NCI-H345 treated with DMSO at 0.1 percent for 48 hours (cell line): Measurements from ENCODE around the gene ASIC4.
A peak's percentile ranks its signal among the peaks of the same experiment; 100 is the strongest.

Experiments
- DNase-seq: peaks from one replicate; lab custom pipeline; 2025; ENCODE audit not compliant: unreplicated experiment; lab: John Stamatoyannopoulos, UW

ASIC4 gene

GRCh38 chr2:219566640-219567039 is 52.4 kb downstream of the ASIC4 start:
- no peak for DNase-seq

- no peak for DNase-seq
These were observed 52.8 kb downstream of the ASIC4 start for GRCh38 chr2:219567131-219567530.

GRCh38 chr2:219567791-219568361 is 53.6 kb downstream of the ASIC4 start:
- no peak for DNase-seq

- no peak for DNase-seq
These were observed 54.8 kb downstream of the ASIC4 start for GRCh38 chr2:219569041-219569440.

- no peak for DNase-seq
These were observed 55.4 kb downstream of the ASIC4 start for GRCh38 chr2:219569635-219570034.

GRCh38 chr2:219570194-219570923 is 56.1 kb downstream of the ASIC4 start:
- no peak for DNase-seq

- no peak for DNase-seq
These were observed 56.6 kb downstream of the ASIC4 start for GRCh38 chr2:219570924-219571310.

- DNase-seq: peak; percentile 56
These were observed 57.3 kb downstream of the ASIC4 start, which contains the start of gene OBSL1 for GRCh38 chr2:219571311-219572236. TSS of gene OBSL1 (minus strand) at chr2:219571539. CDS start at chr2:219571232, 307 bp downstream.

- DNase-seq: no peak
These were observed 58.1 kb downstream of the ASIC4 start, which contains the start of gene INHA for GRCh38 chr2:219572237-219573001. TSS of gene INHA (plus strand) at chr2:219572310. CDS start at chr2:219572375, 65 bp downstream.

- peak; percentile 100 for DNase-seq
These were observed 58.9 kb downstream of the ASIC4 start for GRCh38 chr2:219573166-219573565.

GRCh38 chr2:219574484-219575311 is 60.4 kb downstream of the ASIC4 start:
- no peak for DNase-seq

GRCh38 chr2:219575566-219576504 is 61.6 kb downstream of the ASIC4 start:
- peak; percentile 27 for DNase-seq

- DNase-seq: peak; percentile 65
These were observed 62.5 kb downstream of the ASIC4 start for GRCh38 chr2:219576505-219577388.

GRCh38 chr2:219578811-219579613 is 64.7 kb downstream of the ASIC4 start:
- DNase-seq: no peak

- DNase-seq: no peak
These were observed 67.1 kb downstream of the ASIC4 start for GRCh38 chr2:219581346-219581745.
